Rectal smooth muscle tissue (tissue), 1 donor: ENCODE measurements around the gene PDCD6IP.
A peak's percentile ranks its signal among the peaks of the same experiment; 100 is the strongest.
"Not testable (repeated sequence)": the region's sequence is repeated elsewhere in the genome, so short reads cannot be mapped to it uniquely, and the experiment has no call there.

Source experiments
- H3K27ac ChIP-seq: one replicate; pipeline ENCODE4 v1.7.0; 2013; ENCODE audit warnings: low read depth, low read length, inconsistent platforms
- H3K27me3 ChIP-seq: one replicate; pipeline ENCODE4 v1.7.0; 2013; ENCODE audit warnings: low read length; ENCODE audit not compliant: control insufficient read depth, insufficient read depth
- H3K36me3 ChIP-seq: one replicate; pipeline ENCODE4 v1.7.0; 2013; ENCODE audit warnings: low read length; ENCODE audit not compliant: control insufficient read depth, insufficient read depth
- H3K4me1 ChIP-seq: one replicate; pipeline ENCODE4 v1.7.0; 2013; ENCODE audit warnings: low read length; ENCODE audit not compliant: control insufficient read depth, insufficient read depth
- H3K4me3 ChIP-seq: one replicate; pipeline ENCODE4 v1.7.0; 2013; ENCODE audit warnings: low read length
- H3K9ac ChIP-seq: one replicate; pipeline ENCODE4 v1.7.0; 2013; ENCODE audit warnings: low read length

Gene PDCD6IP, protein sequence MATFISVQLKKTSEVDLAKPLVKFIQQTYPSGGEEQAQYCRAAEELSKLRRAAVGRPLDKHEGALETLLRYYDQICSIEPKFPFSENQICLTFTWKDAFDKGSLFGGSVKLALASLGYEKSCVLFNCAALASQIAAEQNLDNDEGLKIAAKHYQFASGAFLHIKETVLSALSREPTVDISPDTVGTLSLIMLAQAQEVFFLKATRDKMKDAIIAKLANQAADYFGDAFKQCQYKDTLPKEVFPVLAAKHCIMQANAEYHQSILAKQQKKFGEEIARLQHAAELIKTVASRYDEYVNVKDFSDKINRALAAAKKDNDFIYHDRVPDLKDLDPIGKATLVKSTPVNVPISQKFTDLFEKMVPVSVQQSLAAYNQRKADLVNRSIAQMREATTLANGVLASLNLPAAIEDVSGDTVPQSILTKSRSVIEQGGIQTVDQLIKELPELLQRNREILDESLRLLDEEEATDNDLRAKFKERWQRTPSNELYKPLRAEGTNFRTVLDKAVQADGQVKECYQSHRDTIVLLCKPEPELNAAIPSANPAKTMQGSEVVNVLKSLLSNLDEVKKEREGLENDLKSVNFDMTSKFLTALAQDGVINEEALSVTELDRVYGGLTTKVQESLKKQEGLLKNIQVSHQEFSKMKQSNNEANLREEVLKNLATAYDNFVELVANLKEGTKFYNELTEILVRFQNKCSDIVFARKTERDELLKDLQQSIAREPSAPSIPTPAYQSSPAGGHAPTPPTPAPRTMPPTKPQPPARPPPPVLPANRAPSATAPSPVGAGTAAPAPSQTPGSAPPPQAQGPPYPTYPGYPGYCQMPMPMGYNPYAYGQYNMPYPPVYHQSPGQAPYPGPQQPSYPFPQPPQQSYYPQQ

DNA sequence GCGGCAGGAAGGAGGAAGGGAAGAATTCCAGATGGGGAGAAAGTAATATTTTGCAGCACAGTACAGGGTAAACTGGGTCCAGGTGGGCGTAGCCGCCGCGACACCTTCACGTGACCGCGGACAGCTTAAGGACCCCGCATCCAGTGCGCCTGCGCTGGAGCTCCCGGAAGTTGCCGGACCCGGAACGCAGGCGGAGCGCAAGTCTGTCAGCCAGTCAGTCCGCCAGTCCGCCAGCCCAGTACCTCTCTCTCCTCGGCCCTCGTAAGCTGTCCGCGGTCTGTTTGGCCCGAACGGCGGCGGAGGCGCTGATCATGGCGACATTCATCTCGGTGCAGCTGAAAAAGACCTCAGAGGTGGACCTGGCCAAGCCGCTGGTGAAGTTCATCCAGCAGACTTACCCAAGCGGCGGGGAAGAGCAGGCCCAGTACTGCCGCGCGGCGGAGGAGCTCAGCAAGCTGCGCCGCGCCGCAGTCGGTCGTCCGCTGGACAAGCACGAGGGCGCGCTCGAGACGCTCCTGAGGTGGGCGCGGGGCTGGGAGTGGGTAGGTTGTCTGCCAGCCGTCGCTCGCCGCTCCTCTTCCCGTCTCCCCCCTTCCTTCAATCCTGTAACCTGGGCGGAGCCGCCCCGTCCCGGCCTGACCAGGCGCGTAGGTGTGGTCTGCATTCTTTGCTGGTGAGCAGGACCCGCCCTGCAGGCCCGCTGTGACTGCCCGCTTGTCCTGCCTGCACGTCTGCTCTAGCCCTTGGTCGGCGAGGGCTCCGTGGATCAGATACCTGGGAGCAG is at the start of gene PDCD6IP:
PDCD6IP (plus strand) TSS at position 213 of the 784 bp plus-strand sequence; CDS start at position 312, 99 bp downstream.
- H3K27me3 ChIP-seq = no peaks in the 10 kb centered on the region
- peaks cover 2% of the 10 kb centered on the region for H3K36me3 ChIP-seq
- H3K4me3 ChIP-seq = peak within 1 kb of the TSS; percentile 92
- H3K4me1 ChIP-seq = peaks cover 13% of the 10 kb centered on the region
- peak within 1 kb of the TSS; percentile 74 for H3K9ac ChIP-seq
- H3K27ac ChIP-seq = peak within 1 kb of the TSS; percentile 95

DNA sequence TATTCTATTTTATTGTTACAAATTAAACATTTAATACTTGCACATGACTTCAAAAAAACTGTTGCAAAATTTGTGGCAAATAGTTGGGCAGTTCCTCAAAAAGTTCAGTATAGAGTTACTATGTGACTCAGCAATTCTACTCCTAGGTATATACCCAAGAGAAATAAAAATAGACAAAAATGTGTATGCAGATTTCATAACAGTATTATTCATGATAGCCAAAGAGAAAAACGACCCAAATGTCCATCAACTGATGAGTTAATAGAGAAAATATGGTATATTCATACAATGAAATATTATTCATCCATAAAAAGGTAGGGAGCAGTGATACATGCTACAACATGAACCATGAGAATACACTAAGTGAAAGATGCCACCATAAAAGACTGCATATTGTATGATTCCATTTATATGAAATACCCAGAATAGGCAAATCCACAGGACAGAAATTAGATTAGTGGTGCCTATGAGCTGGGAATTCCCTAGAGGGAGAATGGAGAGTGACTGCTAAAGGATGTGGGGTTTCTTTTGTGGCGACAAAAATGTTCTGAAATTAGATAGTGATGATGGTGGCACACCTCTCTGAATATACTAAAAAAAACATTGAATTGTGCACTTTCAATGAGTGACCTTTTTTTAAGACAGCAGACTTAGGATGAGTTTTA is 48.8 kb upstream of the PDCD6IP start:
- Histone ChIP-seq H3K4me3 (no peak overlapping the region), H3K9ac (no peak overlapping the region), H3K36me3 (no peaks in the 10 kb centered on the region), H3K27ac (no peak overlapping the region), H3K27me3 (no peaks in the 10 kb centered on the region), H3K4me1 (no peaks in the 10 kb centered on the region)

DNA sequence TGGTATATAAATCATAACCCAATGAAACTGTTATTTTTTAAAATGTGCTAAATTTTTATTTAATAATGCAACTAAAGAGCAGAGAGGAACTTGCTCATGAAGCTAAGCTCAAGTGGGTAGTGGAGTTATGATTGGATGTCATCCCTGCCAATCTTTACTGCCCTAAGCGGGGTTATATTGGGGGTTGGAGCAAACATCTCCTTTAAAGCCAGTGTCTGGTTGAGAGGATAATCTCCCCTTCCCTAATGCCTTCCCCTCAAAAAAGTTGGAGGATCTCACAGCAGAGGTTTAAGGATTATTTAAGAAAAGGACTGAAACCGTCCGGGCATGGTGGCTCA is 48.2 kb upstream of the PDCD6IP start:
- no peaks in the 10 kb centered on the region for H3K27me3 ChIP-seq
- no peaks in the 10 kb centered on the region for H3K4me1 ChIP-seq
- H3K36me3 ChIP-seq = no peaks in the 10 kb centered on the region

DNA sequence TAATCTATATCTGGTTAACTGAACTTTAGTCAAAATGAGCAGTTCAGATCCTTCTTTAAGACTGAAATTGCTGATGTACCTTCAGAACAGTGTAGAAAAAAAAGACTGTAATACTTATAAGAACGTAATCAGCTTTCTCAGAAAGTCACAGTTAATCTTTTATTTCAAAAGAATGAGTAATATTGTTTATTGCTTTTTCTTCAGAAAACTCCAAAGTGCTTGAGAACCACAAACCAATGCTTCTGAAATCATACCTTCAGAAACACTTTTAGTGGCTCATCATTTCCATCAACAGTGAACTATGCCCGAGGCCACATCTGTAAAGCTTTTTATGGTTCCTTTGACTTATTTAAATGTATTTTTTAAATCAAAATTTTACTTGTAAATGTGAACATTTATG is 47.1 kb upstream of the PDCD6IP start:
- H3K27ac ChIP-seq = no peak overlapping the region
- no peaks in the 10 kb centered on the region for H3K4me1 ChIP-seq
- no peak overlapping the region for H3K4me3 ChIP-seq
- no peaks in the 10 kb centered on the region for H3K36me3 ChIP-seq
- H3K9ac ChIP-seq = no peak overlapping the region
- H3K27me3 ChIP-seq = no peaks in the 10 kb centered on the region

More for the DNA sequence above, 48.2 kb upstream of the PDCD6IP start:
- Histone ChIP-seq H3K9ac (no peak overlapping the region), H3K27ac (no peak overlapping the region), H3K4me3 (no peak overlapping the region)

DNA sequence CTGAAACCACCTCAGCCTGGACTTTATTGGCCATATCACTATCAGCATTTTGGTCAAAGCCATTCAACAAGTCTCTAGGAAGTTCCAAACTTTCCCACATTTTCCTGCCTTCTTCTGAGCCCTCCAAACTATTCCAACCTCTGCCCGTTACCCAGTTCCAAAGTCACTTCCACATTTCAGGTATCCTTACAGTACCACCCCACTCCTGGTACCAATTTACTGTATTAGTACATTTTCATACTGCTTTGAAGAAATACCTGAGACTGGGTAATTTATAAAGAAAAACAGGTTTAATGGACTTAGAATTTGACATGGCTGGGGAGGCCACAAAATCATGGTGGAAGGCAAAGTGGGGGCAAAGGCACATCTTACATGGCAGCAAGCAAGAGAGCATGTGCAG is 44.0 kb upstream of the PDCD6IP start:
- not testable (repeated sequence) for H3K9ac ChIP-seq, H3K4me3 ChIP-seq, H3K27ac ChIP-seq, H3K4me1 ChIP-seq, H3K36me3 ChIP-seq, H3K27me3 ChIP-seq

DNA sequence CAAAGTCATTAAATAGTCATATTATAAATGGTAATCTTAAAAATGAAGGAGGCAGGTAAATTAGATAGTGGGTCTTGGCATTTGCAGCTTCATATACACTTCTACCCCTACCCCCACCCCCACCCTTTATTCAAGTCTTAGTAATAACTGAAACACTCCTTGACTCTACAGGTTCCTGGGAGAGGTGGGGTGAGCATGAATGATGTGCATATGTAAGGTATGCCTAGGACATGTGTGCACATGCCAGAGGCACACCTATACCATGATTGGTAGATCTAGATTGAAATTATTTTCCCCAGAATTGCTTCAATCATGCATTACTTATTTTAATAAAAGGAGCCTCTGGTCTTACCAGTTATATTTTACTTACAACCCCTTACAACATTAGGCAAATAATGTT is 40.1 kb upstream of the PDCD6IP start:
- Histone ChIP-seq H3K9ac (no peak overlapping the region), H3K27ac (no peak overlapping the region), H3K27me3 (no peaks in the 10 kb centered on the region), H3K4me1 (no peaks in the 10 kb centered on the region), H3K36me3 (no peaks in the 10 kb centered on the region), H3K4me3 (no peak overlapping the region)

DNA sequence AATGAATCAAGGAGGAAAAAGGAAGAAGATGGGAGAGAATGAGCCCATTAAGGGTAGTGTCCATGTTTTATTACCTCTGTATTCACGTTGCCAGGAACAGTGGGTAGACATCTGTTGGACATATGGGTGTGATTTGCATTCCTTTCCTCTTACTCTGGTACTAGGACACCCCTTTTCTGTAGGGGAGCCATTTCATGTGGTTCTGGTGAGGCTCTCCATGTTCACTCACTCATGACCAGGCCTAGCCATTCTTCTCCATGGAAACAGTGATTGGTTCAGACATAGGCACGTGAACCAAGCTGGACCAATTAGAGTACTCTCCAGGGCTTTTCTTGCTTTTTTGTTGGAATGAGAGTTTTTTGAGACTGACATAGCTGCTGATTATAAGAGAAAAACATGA is 39.6 kb upstream of the PDCD6IP start:
- Histone ChIP-seq H3K4me3 (no peak overlapping the region), H3K4me1 (no peaks in the 10 kb centered on the region), H3K27me3 (no peaks in the 10 kb centered on the region), H3K36me3 (no peaks in the 10 kb centered on the region), H3K9ac (no peak overlapping the region), H3K27ac (no peak overlapping the region)

DNA sequence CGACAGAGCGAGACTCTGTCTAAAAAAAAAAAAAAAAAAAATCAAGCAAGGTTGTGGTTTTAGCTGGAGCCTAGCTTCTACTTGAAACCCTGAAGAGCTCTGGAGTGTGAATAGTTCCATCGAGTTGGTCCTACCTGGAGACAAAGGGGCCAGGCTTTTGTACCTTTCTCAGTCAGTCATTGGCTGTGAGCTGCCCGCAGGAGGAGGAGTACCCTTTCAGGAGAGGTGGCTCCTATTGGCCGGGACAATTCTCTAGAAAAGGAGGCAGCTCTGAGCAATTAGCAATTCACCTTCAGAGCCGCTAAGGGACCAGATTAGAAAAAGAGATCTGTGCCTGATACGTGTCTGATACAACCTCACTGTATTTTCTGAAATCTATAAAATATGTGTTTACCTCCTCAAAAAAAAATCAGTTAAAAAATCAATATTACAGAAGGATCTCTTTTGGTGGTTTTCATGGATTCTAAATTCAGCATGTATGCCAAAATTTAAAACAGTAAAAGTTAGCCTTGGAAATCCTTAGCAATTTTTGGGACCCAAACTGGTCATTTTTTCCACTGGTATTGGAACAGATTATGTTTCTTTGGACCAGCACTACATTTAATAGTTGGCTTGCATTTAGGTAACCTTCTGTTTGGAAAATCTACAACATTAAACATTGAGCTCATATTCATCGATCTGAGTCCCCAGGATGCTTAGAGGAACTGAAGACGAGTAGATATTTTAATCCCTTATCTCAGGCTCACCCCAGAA is 29.7 kb upstream of the PDCD6IP start:
- no peaks in the 10 kb centered on the region for H3K36me3 ChIP-seq
- H3K27ac ChIP-seq = no peak overlapping the region
- no peak overlapping the region for H3K4me3 ChIP-seq
- H3K27me3 ChIP-seq = no peaks in the 10 kb centered on the region
- H3K9ac ChIP-seq = no peak overlapping the region
- no peaks in the 10 kb centered on the region for H3K4me1 ChIP-seq

DNA sequence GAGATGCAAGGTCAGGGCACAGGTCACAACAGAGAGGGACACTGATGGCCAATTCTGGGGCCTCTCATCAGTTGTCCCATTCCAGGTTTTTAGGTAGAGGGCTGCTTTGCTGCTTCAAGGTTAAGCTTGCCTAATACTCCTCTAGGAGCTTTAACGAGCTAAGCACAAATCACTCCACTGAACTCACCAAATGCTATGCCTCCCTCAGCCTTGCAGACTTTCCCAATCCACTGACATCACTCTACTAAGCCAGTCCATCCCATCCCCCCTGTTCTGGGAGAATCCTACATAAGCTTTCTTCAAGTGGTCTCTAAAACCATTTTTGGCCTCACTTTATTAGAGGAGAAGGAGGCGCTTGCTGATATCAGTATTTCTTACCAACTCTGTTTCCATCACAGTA is 24.8 kb upstream of the PDCD6IP start:
- no peak overlapping the region for H3K27ac ChIP-seq
- no peaks in the 10 kb centered on the region for H3K36me3 ChIP-seq
- H3K27me3 ChIP-seq = no peaks in the 10 kb centered on the region
- H3K9ac ChIP-seq = no peak overlapping the region
- H3K4me1 ChIP-seq = no peaks in the 10 kb centered on the region
- no peak overlapping the region for H3K4me3 ChIP-seq

DNA sequence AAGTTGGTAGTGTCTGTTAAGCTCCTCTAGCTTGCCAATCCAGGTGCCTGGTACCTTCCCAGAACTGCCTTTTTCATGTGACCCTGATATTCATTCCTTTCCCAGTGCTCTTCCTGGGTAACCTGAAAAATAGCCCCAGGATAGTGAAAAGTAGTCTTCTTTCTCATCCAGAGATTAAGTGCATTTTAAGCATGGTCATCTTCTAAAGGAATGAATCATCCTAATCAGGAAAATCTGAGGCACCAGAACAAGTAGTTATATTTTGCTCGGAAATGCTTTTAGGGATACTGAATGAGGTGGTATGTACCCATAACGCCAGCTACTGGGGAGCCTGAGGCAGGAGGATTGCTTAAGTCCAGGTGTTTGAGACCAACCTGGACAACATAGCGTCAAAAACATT is 23.1 kb upstream of the PDCD6IP start:
- Histone ChIP-seq H3K4me3 (no peak overlapping the region), H3K9ac (no peak overlapping the region), H3K27ac (no peak overlapping the region), H3K27me3 (no peaks in the 10 kb centered on the region), H3K4me1 (no peaks in the 10 kb centered on the region), H3K36me3 (no peaks in the 10 kb centered on the region)

DNA sequence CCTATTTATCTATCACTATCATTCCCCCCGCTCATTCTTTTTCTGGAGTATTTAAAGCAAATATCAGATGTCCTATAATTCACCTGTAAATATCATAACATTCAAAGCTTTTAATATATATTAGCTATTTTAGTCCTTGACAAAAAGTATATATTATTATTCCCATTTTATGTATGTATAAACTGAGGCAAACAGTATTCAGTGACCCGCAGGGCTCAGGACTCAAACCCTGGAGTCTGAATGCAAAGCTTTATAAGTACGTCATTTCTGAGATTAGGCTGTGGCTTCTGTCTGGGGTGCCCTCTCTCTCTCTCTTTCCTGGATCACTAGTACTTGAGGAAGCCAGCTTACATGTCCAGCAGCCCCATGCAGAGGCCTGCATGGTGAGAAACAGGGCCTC is 20.4 kb upstream of the PDCD6IP start:
- Histone ChIP-seq H3K4me1 (no peaks in the 10 kb centered on the region), H3K36me3 (no peaks in the 10 kb centered on the region), H3K9ac (no peak overlapping the region)

More for the DNA sequence above, 20.4 kb upstream of the PDCD6IP start:
- Histone ChIP-seq H3K27ac (no peak overlapping the region), H3K27me3 (no peaks in the 10 kb centered on the region), H3K4me3 (no peak overlapping the region)
